Stimulated activated naive CD8-positive, alpha-beta T cell treated with anti-CD3 and anti-CD28 coated beads, Interleukin-15, Interleukin-2, amounts not matched to agents 100 U/mL and 50 U/mL, for 24 hours (primary cell): ENCODE measurements around the gene RAD18.

Experiments
- ATAC-seq: fragments of 150-1000 bp; cut with Tn5 transposase; one replicate; pipeline ENCODE4 v1.10.0; 2021
- DNase-seq: peaks from one replicate; pipeline ENCODE4 v3.0.0; 2021

RAD18 gene

GRCh38 chr3:8895829-8896228 is 67.4 kb downstream of the RAD18 start:
- no peak for DNase-seq
- no peak for ATAC-seq

- no peak for ATAC-seq
- no peak for DNase-seq
Measured at GRCh38 chr3:8893001-8893400, 70.3 kb downstream of the RAD18 start.

- no peak for ATAC-seq
Measured at GRCh38 chr3:8891774-8892173, 71.5 kb downstream of the RAD18 start.

GRCh38 chr3:8891303-8891702 is 72.0 kb downstream of the RAD18 start:
- no peak for DNase-seq

More at GRCh38 chr3:8891774-8892173, 71.5 kb downstream of the RAD18 start:
- DNase-seq: no peak

GRCh38 chr3:8888301-8888915 is 74.9 kb downstream of the RAD18 start:
- no peak for ATAC-seq

More at GRCh38 chr3:8891303-8891702, 72.0 kb downstream of the RAD18 start:
- no peak for ATAC-seq

GRCh38 chr3:8887435-8888300 is 75.6 kb downstream of the RAD18 start:
- DNase-seq (no peak), ATAC-seq (no peak)

More at GRCh38 chr3:8888301-8888915, 74.9 kb downstream of the RAD18 start:
- no peak for DNase-seq

GRCh38 chr3:8886546-8886945 is 76.7 kb downstream of the RAD18 start:
- DNase-seq: no peak
- no peak for ATAC-seq

- ATAC-seq (no peak), DNase-seq (no peak)
Measured at GRCh38 chr3:8885536-8886316, 77.5 kb downstream of the RAD18 start.

GRCh38 chr3:8884630-8885290 is 78.5 kb downstream of the RAD18 start:
- DNase-seq: no peak
- ATAC-seq: no peak

GRCh38 chr3:8882642-8883041 is 80.6 kb downstream of the RAD18 start:
- DNase-seq: no peak
- peak; percentile 75 for ATAC-seq

GRCh38 chr3:8882171-8882593 is 81.1 kb downstream of the RAD18 start:
- ATAC-seq (peak; percentile 24), DNase-seq (no peak)

GRCh38 chr3:8879347-8879944 is 83.8 kb downstream of the RAD18 start:
- DNase-seq (no peak), ATAC-seq (no peak)

- DNase-seq (no peak), ATAC-seq (no peak)
Measured at GRCh38 chr3:8875836-8876235, 87.4 kb downstream of the RAD18 start.

GRCh38 chr3:8873740-8874139 is 89.5 kb downstream of the RAD18 start:
- ATAC-seq: no peak

GRCh38 chr3:8872261-8872660 is 91.0 kb downstream of the RAD18 start:
- ATAC-seq (no peak), DNase-seq (no peak)

More at GRCh38 chr3:8873740-8874139, 89.5 kb downstream of the RAD18 start:
- no peak for DNase-seq

- ATAC-seq: no peak
Measured at GRCh38 chr3:8871306-8871705, 92.0 kb downstream of the RAD18 start.

GRCh38 chr3:8870134-8870533 is 93.1 kb downstream of the RAD18 start:
- no peak for DNase-seq
- ATAC-seq: no peak

More at GRCh38 chr3:8871306-8871705, 92.0 kb downstream of the RAD18 start:
- no peak for DNase-seq

GRCh38 chr3:8869613-8870012 is 93.7 kb downstream of the RAD18 start:
- ATAC-seq: no peak
- DNase-seq: no peak

GRCh38 chr3:8868996-8869395 is 94.3 kb downstream of the RAD18 start:
- ATAC-seq (no peak), DNase-seq (no peak)

- DNase-seq (no peak), ATAC-seq (no peak)
Measured at GRCh38 chr3:8867646-8868045, 95.6 kb downstream of the RAD18 start.

GRCh38 chr3:8865697-8866096 is 97.6 kb downstream of the RAD18 start:
- DNase-seq: no peak
- no peak for ATAC-seq
